Right ventricle myocardium superior (tissue), 1 donor: ENCODE results near the gene CACNA2D4. TPM values are rescaled to one million over a fixed set of nuclear protein-coding genes. Genes with fewer than 3 reads are reported as not detected.
A peak's percentile ranks its signal among the peaks of the same experiment; 100 is the strongest.
"Not testable (repeated sequence)": the region's sequence is repeated elsewhere in the genome, so short reads cannot be mapped to it uniquely, and the experiment has no call there.

ENCODE experiments used
- ATAC-seq: fragments of 200-7000 bp; cut with Tn5 transposase; one replicate; pipeline ENCODE4 v1.9.1; 2020; ENCODE audit warnings: mild to moderate bottlenecking; ENCODE audit not compliant: poor library complexity
- DNase-seq: peaks from one replicate; pipeline ENCODE4 v3.0.0-alpha.2; 2020
- intact Hi-C: fragments of 100-400 bp; cut with DNase I; formaldehyde crosslinking; loops from one replicate; pipeline ENCODE4 v1.11.2; 2022
- long read RNA-seq: library from polyadenylated mRNA; unstranded; transcript quantifications from one replicate; pipeline ENCODE4 v2.0.0, GENCODE V29; 2021
- total RNA-seq: library from RNA; stranded (reverse); fragmentation: NEBNext Ultra II Directional; extraction: Animal tissue kit (Norgen Biotek cat#: 25700); gene quantifications from one replicate; pipeline ENCODE4 v1.2.1, GENCODE V29; 2021
- donor health status: DM: no; HTN: yes; CAD: no; lungs with severe emphysema.

CACNA2D4 gene
- total RNA-seq: 1.0 TPM
- long read RNA-seq: 0 reads

GRCh38 chr12:1918081-1918883, at the start of gene CACNA2D4:
CACNA2D4 (minus strand) TSS chr12:1918652; CDS start chr12:1918473, 179 bp downstream.
- intact Hi-C loops: no loop called here
- no peak for DNase-seq

GRCh38 chr12:1966561-1967226, 48.2 kb upstream of the CACNA2D4 start:
- ATAC-seq: peak; percentile 39
- intact Hi-C loops: no loop called here
- no peak for DNase-seq

More at GRCh38 chr12:1918081-1918883, at the start of gene CACNA2D4:
- no peak for ATAC-seq

GRCh38 chr12:1965916-1966315, 47.5 kb upstream of the CACNA2D4 start:
- ATAC-seq (no peak), DNase-seq (no peak)
- intact Hi-C loops: no loop called here

GRCh38 chr12:1962051-1963020, 43.9 kb upstream of the CACNA2D4 start:
- DNase-seq: no peak
- no peak for ATAC-seq
- intact Hi-C loops: no loop called here

- ATAC-seq (no peak), DNase-seq (no peak)
- intact Hi-C loops: no loop called here
Measured at GRCh38 chr12:1956716-1957115, 38.3 kb upstream of the CACNA2D4 start.

GRCh38 chr12:1949771-1950470, 31.5 kb upstream of the CACNA2D4 start:
- DNase-seq (no peak), ATAC-seq (peak; percentile 68)
- intact Hi-C loops: no loop called here

- intact Hi-C loops: no loop called here
Measured at GRCh38 chr12:1948883-1949282, 30.4 kb upstream of the CACNA2D4 start.

GRCh38 chr12:1947081-1947480, 28.6 kb upstream of the CACNA2D4 start:
- intact Hi-C loops: no loop called here
- no peak for ATAC-seq
- DNase-seq: no peak

More at GRCh38 chr12:1948883-1949282, 30.4 kb upstream of the CACNA2D4 start:
- ATAC-seq (no peak), DNase-seq (no peak)

GRCh38 chr12:1946296-1946695, 27.8 kb upstream of the CACNA2D4 start:
- DNase-seq: no peak
- no peak for ATAC-seq
- intact Hi-C loops: no loop called here

GRCh38 chr12:1945502-1945901, 27.1 kb upstream of the CACNA2D4 start:
- DNase-seq, intact Hi-C loops, ATAC-seq: not testable (repeated sequence)

GRCh38 chr12:1939801-1940607, 21.6 kb upstream of the CACNA2D4 start:
- intact Hi-C loops: loop anchor here (5.0 kb wide), 1 partner anchor 288 kb away; no protein-coding TSS in a partner anchor
- DNase-seq (peak; percentile 93), ATAC-seq (peak; percentile 85)

- DNase-seq (no peak), ATAC-seq (no peak)
- intact Hi-C loops: loop anchor here (5.0 kb wide), 1 partner anchor 287 kb away; no protein-coding TSS in a partner anchor
Measured at GRCh38 chr12:1939331-1939730, 20.9 kb upstream of the CACNA2D4 start.

GRCh38 chr12:1937481-1938224, 19.2 kb upstream of the CACNA2D4 start:
- intact Hi-C loops: loop anchor here (2.0 to 5.0 kb wide), 2 partner anchors 139 to 285 kb away; no protein-coding TSS in a partner anchor
- DNase-seq: no peak
- no peak for ATAC-seq

GRCh38 chr12:1936406-1937320, 18.2 kb upstream of the CACNA2D4 start:
- peak; percentile 86 for ATAC-seq
- peak; percentile 81 for DNase-seq
- intact Hi-C loops: loop anchor here (2.0 to 5.0 kb wide), 2 partner anchors 138 to 284 kb away; no protein-coding TSS in a partner anchor

- DNase-seq (no peak), ATAC-seq (peak; percentile 39)
- intact Hi-C loops: loop anchor here (2.0 to 5.0 kb wide), 2 partner anchors 137 to 284 kb away; no protein-coding TSS in a partner anchor
Measured at GRCh38 chr12:1935700-1936378, 17.4 kb upstream of the CACNA2D4 start.
